Endothelial cell of umbilical vein (primary cell): ENCODE results near the gene PHF24. TPM values are rescaled to one million over a fixed set of nuclear protein-coding genes. Genes with fewer than 3 reads are reported as not detected.

Experiments
- BruUV-seq: library from RNA; stranded (reverse); fragments of 400-500 nt; replicated peaks from 2 replicates; lab custom pipeline; 2021; lab: Mats Ljungman, UMichigan
- CTCF ChIA-PET: fragments of 300-600, 350-600 bp; sonication (Branson Sonifier 250); formaldehyde crosslinking; loops from one replicate; lab custom pipeline; 2021; ENCODE audit warnings: antibody characterized with exemption, inconsistent platforms; lab: Charles Lee
- POLR2A ChIA-PET: fragments of 300-600, 350-600 bp; sonication (Branson Sonifier 250); formaldehyde crosslinking; loops from one replicate; lab custom pipeline; 2021; ENCODE audit warnings: antibody characterized with exemption, inconsistent platforms; lab: Charles Lee
- DNase-seq: peaks from one replicate; pipeline ENCODE4 v3.0.0-alpha.2; 2011; ENCODE audit warnings: low read depth, low spot score
- FAIRE-seq: peaks from 2 replicates; lab custom pipeline; 2011; peaks lifted over from hg19 to GRCh38; lab: Jason Lieb, UNC
- H2AFZ ChIP-seq: 2 replicates; pipeline ENCODE4 v1.6.0; 2012; ENCODE audit warnings: low read depth, low read length, control low read depth, inconsistent platforms
- H3K27ac ChIP-seq: 2 replicates; pipeline ENCODE4 v1.5.1; 2011; ENCODE audit warnings: low read depth, mild to moderate bottlenecking, control low read depth, low read length, moderate library complexity; ENCODE audit not compliant: insufficient read depth
- H3K27me3 ChIP-seq, 2 experiments: 2 replicates each; pipeline versions ENCODE4 v1.6.0 to v1.6.1; 2011; ENCODE audit warnings: low read length in 2 of 2, mixed read lengths in 1 of 2; ENCODE audit not compliant: control insufficient read depth in 2 of 2, insufficient read depth in 2 of 2
- H3K36me3 ChIP-seq, 2 experiments: 2 replicates in 1 of 2; 3 replicates in 1 of 2; pipeline ENCODE4 v1.5.1; 2011; ENCODE audit warnings: low read length in 2 of 2, mild to moderate bottlenecking in 1 of 2, moderate library complexity in 1 of 2; ENCODE audit not compliant: control insufficient read depth in 2 of 2, insufficient read depth in 2 of 2; ENCODE audit errors: extremely low read depth in 1 of 2
- H3K4me1 ChIP-seq: 3 replicates; pipeline ENCODE4 v1.5.1; 2011; ENCODE audit warnings: mild to moderate bottlenecking, low read length; ENCODE audit not compliant: control insufficient read depth, insufficient read depth; ENCODE audit errors: extremely low read depth
- H3K4me2 ChIP-seq: 2 replicates; pipeline ENCODE4 v1.6.1; 2011; ENCODE audit warnings: low read length, control low read depth, mixed read lengths; ENCODE audit not compliant: insufficient read depth
- H3K4me3 ChIP-seq, 3 experiments: fragments of 200-600 bp in 1 of 3; sonication (generic), shearing (Covaris generic) in 1 of 3; replicated peaks in 1 of 3; 2 replicates each; pipeline ENCODE4 v1.5.1; 2011 to 2016; ENCODE audit warnings: control low read depth in 3 of 3, low read length in 3 of 3, mild to moderate bottlenecking in 2 of 3, inconsistent platforms in 1 of 3, low read depth in 1 of 3, moderate library complexity in 1 of 3; ENCODE audit not compliant: insufficient read depth in 1 of 3
- H3K79me2 ChIP-seq: 2 replicates; pipeline ENCODE4 v1.6.0; 2012; ENCODE audit warnings: low read length, inconsistent platforms; ENCODE audit not compliant: control insufficient read depth, insufficient read depth
- H3K9ac ChIP-seq: replicated peaks from 2 replicates; pipeline ENCODE3; 2011; ENCODE audit warnings: low read length, control low read depth; ENCODE audit not compliant: insufficient read depth; ENCODE audit errors: extremely low read depth
- H3K9me1 ChIP-seq: replicated peaks from 3 replicates; pipeline ENCODE4 v1.6.0; 2011; ENCODE audit warnings: mild to moderate bottlenecking, low read length; ENCODE audit not compliant: control insufficient read depth, insufficient read depth; ENCODE audit errors: extremely low read depth
- H3K9me3 ChIP-seq: replicated peaks from 2 replicates; pipeline ENCODE4 v1.5.1; 2012; ENCODE audit warnings: low read length, inconsistent platforms; ENCODE audit not compliant: control insufficient read depth, insufficient read depth
- H4K20me1 ChIP-seq: replicated peaks from 2 replicates; pipeline ENCODE3; 2011; ENCODE audit warnings: mild to moderate bottlenecking, low read length; ENCODE audit not compliant: control insufficient read depth, insufficient read depth; ENCODE audit errors: extremely low read depth
- EZH2 ChIP-seq: IDR thresholded peaks from 2 replicates; pipeline ENCODE4 v1.6.1; 2012; ENCODE audit warnings: borderline replicate concordance, low read depth, mild to moderate bottlenecking, moderate library complexity, low read length, inconsistent platforms; ENCODE audit not compliant: severe bottlenecking
- GATA2 ChIP-seq: IDR thresholded peaks from 2 replicates; pipeline ENCODE4 v1.7.0; 2011; ENCODE audit warnings: low read depth, mild to moderate bottlenecking, moderate library complexity, mixed read lengths, low read length; ENCODE audit not compliant: insufficient read length, insufficient read depth
- POLR2AphosphoS5 ChIP-seq: IDR thresholded peaks from 2 replicates; pipeline ENCODE4 v1.6.1; 2012; ENCODE audit warnings: low read depth, mild to moderate bottlenecking, control low read depth, low read length, moderate library complexity; ENCODE audit not compliant: insufficient read depth
- dilution Hi-C: fragments of 300-500 bp; cut with MboI; formaldehyde crosslinking; loops from one replicate; pipeline ENCODE4 v1.15.0; 2019; ENCODE audit warnings: low sequenced_read_pairs; ENCODE audit not compliant: extremely low pct_ligation_motif_present
- intact Hi-C: fragments of 100-400 bp; cut with micrococcal nuclease; formaldehyde crosslinking; loops from one replicate; pipeline ENCODE4 v1.10.0; 2022
- polyA plus RNA-seq, 4 experiments: library from polyadenylated mRNA; depleted of rRNA in 3 of 4; stranded (reverse) in 3 of 4; unstranded in 1 of 4; fragments of >200 nt; gene quantifications; 2 replicates each; pipeline versions ENCODE4 v1.2.1 to v1.2.3, GENCODE V29; 2011 to 2012; ENCODE audit warnings: missing spikeins in 1 of 4
- total RNA-seq: library from RNA; stranded (reverse); gene quantifications from 2 replicates; pipeline ENCODE4 v1.2.3, GENCODE V29; 2021
- TF ChIP-seq, protein P1 (sequence below): IDR thresholded peaks from 2 replicates; pipeline ENCODE4 v1.6.1; 2011; ENCODE audit not compliant: insufficient read depth, insufficient read length
- TF ChIP-seq, protein P2 (sequence below), 2 donors: IDR thresholded peaks; 1 replicate in 1 of 2; 2 replicates in 1 of 2; pipeline ENCODE4 v1.5.1; 2011; ENCODE audit warnings: low read length in 2 of 2, mild to moderate bottlenecking in 2 of 2, moderate library complexity in 2 of 2, control low read depth in 1 of 2, inconsistent platforms in 1 of 2, low read depth in 1 of 2; ENCODE audit not compliant: insufficient read depth in 1 of 2; ENCODE audit errors: extremely low read depth in 1 of 2

Gene PHF24
- total and polyA plus RNA-seq, 2 donors (not counting 3 experiments of a cell fraction or from before 2014, with no cell fraction given): not detected

DNA sequence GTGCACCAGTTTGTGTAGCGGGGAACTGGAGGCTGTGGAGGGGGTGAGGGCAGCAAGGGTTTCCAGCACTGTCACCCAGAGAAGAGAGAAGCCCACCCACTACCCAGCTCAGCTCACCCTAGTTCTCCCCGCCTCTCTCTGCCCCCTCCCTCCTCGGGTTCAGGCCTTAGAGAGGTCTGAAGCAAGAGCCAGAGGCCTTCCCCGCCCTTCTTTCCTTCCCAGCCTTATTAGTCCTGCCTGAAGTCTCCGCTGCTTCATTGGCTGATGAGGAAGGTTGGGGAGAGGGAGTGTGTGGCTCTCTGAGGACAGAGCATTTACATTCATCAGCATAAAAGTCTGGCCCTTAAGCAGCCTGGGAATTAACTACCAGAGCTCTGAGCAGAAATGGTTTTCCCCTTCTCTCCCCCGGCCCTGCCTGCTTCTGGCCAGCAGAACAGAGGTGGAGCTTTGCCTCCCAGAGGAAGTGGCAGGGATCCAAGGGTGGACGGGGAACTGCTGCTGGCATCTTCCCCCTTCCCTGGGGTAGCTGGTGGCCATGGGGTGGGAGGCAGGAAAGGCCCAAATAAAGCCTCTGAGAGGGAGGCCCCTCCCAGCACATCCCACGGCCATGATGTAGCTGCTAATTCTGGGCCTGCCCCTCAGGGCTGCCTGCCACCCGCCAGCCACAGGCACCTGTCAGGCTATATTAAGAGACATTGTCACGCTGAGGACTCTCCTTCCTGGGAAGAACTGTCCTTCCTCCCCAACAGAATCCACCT, 35.6 kb downstream of the PHF24 start:
- no TSS peak for BruUV-seq

DNA sequence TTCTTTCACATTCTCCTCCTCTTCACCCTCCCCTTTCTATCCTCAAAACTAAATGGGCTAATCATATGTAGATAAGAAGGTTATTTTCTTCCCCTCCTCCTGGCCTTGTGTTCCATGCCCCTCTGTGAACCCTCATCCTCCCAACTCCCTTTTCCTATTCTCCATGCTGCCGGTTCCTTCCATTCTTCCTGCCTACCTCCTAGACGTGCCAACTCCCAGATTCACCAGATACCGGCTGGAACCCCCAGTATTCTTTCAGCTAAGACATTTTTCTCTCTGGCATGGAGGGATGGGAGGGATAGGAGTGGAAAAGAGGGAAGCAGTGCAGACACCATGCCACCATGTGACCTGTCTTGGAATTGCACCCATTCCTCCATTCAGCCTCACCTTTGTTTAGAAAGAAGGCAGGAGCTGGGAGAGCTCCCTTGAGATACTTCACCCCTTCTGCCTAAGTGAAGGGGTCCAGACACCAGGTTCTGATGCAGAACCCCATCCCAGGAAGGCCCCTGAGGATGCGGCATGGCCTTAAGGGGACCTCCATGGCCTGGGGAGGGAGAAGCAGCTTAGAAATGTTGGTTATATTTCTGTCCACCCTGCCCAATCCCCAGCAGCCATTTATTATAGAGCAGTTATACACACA, 36.3 kb downstream of the PHF24 start:
- H2AFZ ChIP-seq: no peak overlapping the region
- TF ChIP-seq, protein P1, sequence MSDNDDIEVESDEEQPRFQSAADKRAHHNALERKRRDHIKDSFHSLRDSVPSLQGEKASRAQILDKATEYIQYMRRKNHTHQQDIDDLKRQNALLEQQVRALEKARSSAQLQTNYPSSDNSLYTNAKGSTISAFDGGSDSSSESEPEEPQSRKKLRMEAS: peak; percentile 47
- no peak for TF ChIP-seq GATA2
- TF ChIP-seq, protein P2, sequence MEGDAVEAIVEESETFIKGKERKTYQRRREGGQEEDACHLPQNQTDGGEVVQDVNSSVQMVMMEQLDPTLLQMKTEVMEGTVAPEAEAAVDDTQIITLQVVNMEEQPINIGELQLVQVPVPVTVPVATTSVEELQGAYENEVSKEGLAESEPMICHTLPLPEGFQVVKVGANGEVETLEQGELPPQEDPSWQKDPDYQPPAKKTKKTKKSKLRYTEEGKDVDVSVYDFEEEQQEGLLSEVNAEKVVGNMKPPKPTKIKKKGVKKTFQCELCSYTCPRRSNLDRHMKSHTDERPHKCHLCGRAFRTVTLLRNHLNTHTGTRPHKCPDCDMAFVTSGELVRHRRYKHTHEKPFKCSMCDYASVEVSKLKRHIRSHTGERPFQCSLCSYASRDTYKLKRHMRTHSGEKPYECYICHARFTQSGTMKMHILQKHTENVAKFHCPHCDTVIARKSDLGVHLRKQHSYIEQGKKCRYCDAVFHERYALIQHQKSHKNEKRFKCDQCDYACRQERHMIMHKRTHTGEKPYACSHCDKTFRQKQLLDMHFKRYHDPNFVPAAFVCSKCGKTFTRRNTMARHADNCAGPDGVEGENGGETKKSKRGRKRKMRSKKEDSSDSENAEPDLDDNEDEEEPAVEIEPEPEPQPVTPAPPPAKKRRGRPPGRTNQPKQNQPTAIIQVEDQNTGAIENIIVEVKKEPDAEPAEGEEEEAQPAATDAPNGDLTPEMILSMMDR (IDR thresholded peaks at IDR 0.05; ENCODE audit: extremely low read depth in 1 of 2, insufficient read depth in 1 of 2, low read depth in 1 of 2, low read length in 2 of 2): peak; percentile 67 to 71
- no peak overlapping the region for H3K4me2 ChIP-seq
- peaks cover 42% of the 10 kb centered on the region for H3K4me1 ChIP-seq
- H3K4me3 ChIP-seq: no peak overlapping the region
- ChIA-PET CTCF (interaction anchor here (0.6 to 5.4 kb wide), 35 partner anchors 8 to 609 kb away, joined by 3 to 127 read pairs (median 6); partner anchors contain the start of genes FANCG, PIGO and VCP), POLR2A (interaction anchor here (0.6 to 1.0 kb wide), 2 partner anchors 56 to 58 kb away, joined by 3 to 4 read pairs; no protein-coding TSS in a partner anchor)
- dilution Hi-C loops (no loop called here), intact Hi-C loops (loop anchor here (1.0 kb wide), 1 partner anchor 95 kb away; no protein-coding TSS in a partner anchor)
- H3K36me3 ChIP-seq: peaks cover 3 to 10% of the 10 kb centered on the region in 2 experiments
- H3K9me1 ChIP-seq: no peaks in the 10 kb centered on the region
- no peak overlapping the region for H3K9ac ChIP-seq
- FAIRE-seq (peak; percentile 93), DNase-seq (peak; percentile 64)
- no peaks in the 10 kb centered on the region for H3K27me3 ChIP-seq
- no peaks in the 10 kb centered on the region for H3K9me3 ChIP-seq
- H4K20me1 ChIP-seq: no peaks in the 10 kb centered on the region
- no peaks in the 10 kb centered on the region for H3K79me2 ChIP-seq
- no TSS peak for BruUV-seq
- peak overlapping the region; percentile 79 for H3K27ac ChIP-seq

More for the DNA sequence above, 35.6 kb downstream of the PHF24 start:
- Histone ChIP-seq H3K4me1 (peaks cover 46% of the 10 kb centered on the region), H2AFZ (no peak overlapping the region), H3K27ac (peak overlapping the region; percentile 79), H3K4me2 (no peak overlapping the region), H3K9me1 (no peaks in the 10 kb centered on the region), H3K9me3 (no peaks in the 10 kb centered on the region), H3K4me3 (no peak overlapping the region), H3K36me3 (peaks cover 3 to 10% of the 10 kb centered on the region in 2 experiments), H3K9ac (no peak overlapping the region), H3K27me3 (no peaks in the 10 kb centered on the region), H4K20me1 (no peaks in the 10 kb centered on the region), H3K79me2 (no peaks in the 10 kb centered on the region)
- intact Hi-C loops (loop anchor here (1.0 kb wide), 1 partner anchor 94 kb away; no protein-coding TSS in a partner anchor), dilution Hi-C loops (no loop called here)
- CTCF ChIA-PET: interaction anchor here (0.7 to 5.4 kb wide), 28 partner anchors 9 to 610 kb away, joined by 3 to 127 read pairs (median 6); partner anchors contain the start of genes FANCG, PIGO and VCP
- TF ChIP-seq EZH2: no peak
- TF ChIP-seq POLR2AphosphoS5: peak; percentile 16
- POLR2A ChIA-PET: interaction anchor here (1.0 kb wide), 1 partner anchor 59 kb away, joined by 3 read pairs; no protein-coding TSS in a partner anchor
- FAIRE-seq: no peak
- DNase-seq: peak; percentile 52
